Endothelial cell of umbilical vein (primary cell): Measurements from ENCODE around the gene CROCC. TPM values are rescaled to one million over a fixed set of nuclear protein-coding genes. Genes with fewer than 3 reads are reported as not detected.
A peak's percentile ranks its signal among the peaks of the same experiment; 100 is the strongest.

ENCODE experiments used
- BruUV-seq: library from RNA; stranded (reverse); fragments of 400-500 nt; replicated peaks from 2 replicates; lab custom pipeline; 2021; lab: Mats Ljungman, UMichigan
- CTCF ChIA-PET: fragments of 300-600, 350-600 bp; sonication (Branson Sonifier 250); formaldehyde crosslinking; loops from one replicate; lab custom pipeline; 2021; ENCODE audit warnings: antibody characterized with exemption, inconsistent platforms; lab: Charles Lee
- POLR2A ChIA-PET: fragments of 300-600, 350-600 bp; sonication (Branson Sonifier 250); formaldehyde crosslinking; loops from one replicate; lab custom pipeline; 2021; ENCODE audit warnings: antibody characterized with exemption, inconsistent platforms; lab: Charles Lee
- DNase-seq: peaks from one replicate; pipeline ENCODE4 v3.0.0-alpha.2; 2011; ENCODE audit warnings: low read depth, low spot score
- FAIRE-seq: peaks from 2 replicates; lab custom pipeline; 2011; peaks lifted over from hg19 to GRCh38; lab: Jason Lieb, UNC
- H2AFZ ChIP-seq: 2 replicates; pipeline ENCODE4 v1.6.0; 2012; ENCODE audit warnings: low read depth, low read length, control low read depth, inconsistent platforms
- H3K27ac ChIP-seq: 2 replicates; pipeline ENCODE4 v1.5.1; 2011; ENCODE audit warnings: low read depth, mild to moderate bottlenecking, control low read depth, low read length, moderate library complexity; ENCODE audit not compliant: insufficient read depth
- H3K27me3 ChIP-seq, 2 experiments: 2 replicates each; pipeline versions ENCODE4 v1.6.0 to v1.6.1; 2011; ENCODE audit warnings: low read length in 2 of 2, mixed read lengths in 1 of 2; ENCODE audit not compliant: control insufficient read depth in 2 of 2, insufficient read depth in 2 of 2
- H3K36me3 ChIP-seq, 2 experiments: 2 replicates in 1 of 2; 3 replicates in 1 of 2; pipeline ENCODE4 v1.5.1; 2011; ENCODE audit warnings: low read length in 2 of 2, mild to moderate bottlenecking in 1 of 2, moderate library complexity in 1 of 2; ENCODE audit not compliant: control insufficient read depth in 2 of 2, insufficient read depth in 2 of 2; ENCODE audit errors: extremely low read depth in 1 of 2
- H3K4me1 ChIP-seq: 3 replicates; pipeline ENCODE4 v1.5.1; 2011; ENCODE audit warnings: mild to moderate bottlenecking, low read length; ENCODE audit not compliant: control insufficient read depth, insufficient read depth; ENCODE audit errors: extremely low read depth
- H3K4me2 ChIP-seq: 2 replicates; pipeline ENCODE4 v1.6.1; 2011; ENCODE audit warnings: low read length, control low read depth, mixed read lengths; ENCODE audit not compliant: insufficient read depth
- H3K4me3 ChIP-seq, 3 experiments: fragments of 200-600 bp in 1 of 3; sonication (generic), shearing (Covaris generic) in 1 of 3; replicated peaks in 1 of 3; 2 replicates each; pipeline ENCODE4 v1.5.1; 2011 to 2016; ENCODE audit warnings: control low read depth in 3 of 3, low read length in 3 of 3, mild to moderate bottlenecking in 2 of 3, inconsistent platforms in 1 of 3, low read depth in 1 of 3, moderate library complexity in 1 of 3; ENCODE audit not compliant: insufficient read depth in 1 of 3
- H3K79me2 ChIP-seq: 2 replicates; pipeline ENCODE4 v1.6.0; 2012; ENCODE audit warnings: low read length, inconsistent platforms; ENCODE audit not compliant: control insufficient read depth, insufficient read depth
- H3K9ac ChIP-seq: replicated peaks from 2 replicates; pipeline ENCODE3; 2011; ENCODE audit warnings: low read length, control low read depth; ENCODE audit not compliant: insufficient read depth; ENCODE audit errors: extremely low read depth
- H3K9me1 ChIP-seq: replicated peaks from 3 replicates; pipeline ENCODE4 v1.6.0; 2011; ENCODE audit warnings: mild to moderate bottlenecking, low read length; ENCODE audit not compliant: control insufficient read depth, insufficient read depth; ENCODE audit errors: extremely low read depth
- H3K9me3 ChIP-seq: replicated peaks from 2 replicates; pipeline ENCODE4 v1.5.1; 2012; ENCODE audit warnings: low read length, inconsistent platforms; ENCODE audit not compliant: control insufficient read depth, insufficient read depth
- H4K20me1 ChIP-seq: replicated peaks from 2 replicates; pipeline ENCODE3; 2011; ENCODE audit warnings: mild to moderate bottlenecking, low read length; ENCODE audit not compliant: control insufficient read depth, insufficient read depth; ENCODE audit errors: extremely low read depth
- CTCF ChIP-seq, 2 donors: IDR thresholded peaks; 1 replicate in 1 of 2; 2 replicates in 1 of 2; pipeline ENCODE4 v1.5.1; 2011; ENCODE audit warnings: low read length in 2 of 2, mild to moderate bottlenecking in 2 of 2, moderate library complexity in 2 of 2, control low read depth in 1 of 2, inconsistent platforms in 1 of 2, low read depth in 1 of 2; ENCODE audit not compliant: insufficient read depth in 1 of 2; ENCODE audit errors: extremely low read depth in 1 of 2
- EZH2 ChIP-seq: IDR thresholded peaks from 2 replicates; pipeline ENCODE4 v1.6.1; 2012; ENCODE audit warnings: borderline replicate concordance, low read depth, mild to moderate bottlenecking, moderate library complexity, low read length, inconsistent platforms; ENCODE audit not compliant: severe bottlenecking
- FOS ChIP-seq: IDR thresholded peaks from 2 replicates; pipeline ENCODE4 v1.6.1; 2011; ENCODE audit warnings: mild to moderate bottlenecking, low read length, moderate library complexity, borderline replicate concordance; ENCODE audit not compliant: insufficient read depth
- GATA2 ChIP-seq: IDR thresholded peaks from 2 replicates; pipeline ENCODE4 v1.7.0; 2011; ENCODE audit warnings: low read depth, mild to moderate bottlenecking, moderate library complexity, mixed read lengths, low read length; ENCODE audit not compliant: insufficient read length, insufficient read depth
- JUN ChIP-seq: IDR thresholded peaks from 2 replicates; pipeline ENCODE4 v1.6.1; 2011; ENCODE audit warnings: borderline replicate concordance, low read depth; ENCODE audit not compliant: insufficient read length, insufficient read depth
- MAX ChIP-seq: IDR thresholded peaks from 2 replicates; pipeline ENCODE4 v1.6.1; 2011; ENCODE audit not compliant: insufficient read depth, insufficient read length
- MYC ChIP-seq: IDR thresholded peaks from one replicate; pipeline ENCODE4 v1.6.1; 2011; ENCODE audit warnings: mild to moderate bottlenecking, low read depth, low read length
- POLR2A ChIP-seq: IDR thresholded peaks from 2 replicates; pipeline ENCODE4 v1.6.1; 2012; ENCODE audit warnings: low read depth, mild to moderate bottlenecking, control low read depth, low read length
- POLR2AphosphoS5 ChIP-seq: IDR thresholded peaks from 2 replicates; pipeline ENCODE4 v1.6.1; 2012; ENCODE audit warnings: low read depth, mild to moderate bottlenecking, control low read depth, low read length, moderate library complexity; ENCODE audit not compliant: insufficient read depth
- dilution Hi-C: fragments of 300-500 bp; cut with MboI; formaldehyde crosslinking; loops from one replicate; pipeline ENCODE4 v1.15.0; 2019; ENCODE audit warnings: low sequenced_read_pairs; ENCODE audit not compliant: extremely low pct_ligation_motif_present
- intact Hi-C: fragments of 100-400 bp; cut with micrococcal nuclease; formaldehyde crosslinking; loops from one replicate; pipeline ENCODE4 v1.10.0; 2022
- polyA plus RNA-seq, 4 experiments: library from polyadenylated mRNA; depleted of rRNA in 3 of 4; stranded (reverse) in 3 of 4; unstranded in 1 of 4; fragments of >200 nt; gene quantifications; 2 replicates each; pipeline versions ENCODE4 v1.2.1 to v1.2.3, GENCODE V29; 2011 to 2012; ENCODE audit warnings: missing spikeins in 1 of 4
- total RNA-seq: library from RNA; stranded (reverse); gene quantifications from 2 replicates; pipeline ENCODE4 v1.2.3, GENCODE V29; 2021

CROCC gene
- total and polyA plus RNA-seq, 2 donors (not counting 3 experiments of a cell fraction or from before 2014, with no cell fraction given), result 18.3 to 35.5 TPM

GRCh38 chr1:16980473-16981268, 58.9 kb downstream of the CROCC start, which contains the start of gene MFAP2:
Gene MFAP2, minus strand, starts transcription at chr1:16980620. Its CDS starts 2,347 bp downstream, at chr1:16978273.
- Histone ChIP-seq H3K27ac (no peak within 1 kb of the TSS), H3K9me3 (no peaks in the 10 kb centered on the region), H2AFZ (peak within 1 kb of the TSS; percentile 61), H3K9me1 (no peaks in the 10 kb centered on the region), H3K79me2 (no peaks in the 10 kb centered on the region), H3K36me3 (peaks cover 0 to 16% of the 10 kb centered on the region in 2 experiments), H3K4me3 (peak within 1 kb of the TSS; percentile 33 to 72 (median 52)), H3K9ac (peak within 1 kb of the TSS; percentile 58), H3K27me3 (no peaks in the 10 kb centered on the region), H3K4me1 (peaks cover 24% of the 10 kb centered on the region), H3K4me2 (peak within 1 kb of the TSS; percentile 34), H4K20me1 (no peaks in the 10 kb centered on the region)
- no peak for FAIRE-seq
- intact Hi-C loops, result no loop called here
- no TSS peak for BruUV-seq
- no peak for DNase-seq
- POLR2A ChIA-PET, result interaction anchor here (1.2 kb wide), 1 partner anchor 21 kb away, joined by 8 read pairs; no protein-coding TSS in a partner anchor
- TF ChIP-seq CTCF (IDR thresholded peaks at IDR 0.05; ENCODE audit: extremely low read depth in 1 of 2, insufficient read depth in 1 of 2, low read depth in 1 of 2, low read length in 2 of 2) (no peak), EZH2 (no peak), JUN (no peak), GATA2 (no peak), POLR2AphosphoS5 (no peak), MYC (no peak), FOS (no peak), MAX (no peak), POLR2A (no peak)
- CTCF ChIA-PET, result interaction anchor here (1.1 to 4.5 kb wide), 4 partner anchors 13 to 20 kb away, joined by 3 to 25 read pairs (median 10); no protein-coding TSS in a partner anchor
- dilution Hi-C loops, result no loop called here
